Measurements from ENCODE around the gene GUCA2B. TPM values are rescaled to one million over a fixed set of nuclear protein-coding genes. Genes with fewer than 3 reads are reported as not detected.

Gene GUCA2B
- total RNA-seq, 3 donors from 2014 or later: 153 to 381 (median 176) TPM

- TF ChIP-seq CTCF (IDR thresholded peaks at IDR 0.05): no peak
- H3K9me3 ChIP-seq: no peaks in the 10 kb centered on the region
- H3K36me3 ChIP-seq (ENCODE audit: low read depth): no peaks in the 10 kb centered on the region
- no peak overlapping the region for H3K4me3 ChIP-seq
- DNase-seq (no peak), ATAC-seq (no peak)
- intact Hi-C loops (cut with DNase I, micrococcal nuclease): no loop called here
- H3K4me1 ChIP-seq (ENCODE audit: low read depth): peaks cover 9% of the 10 kb centered on the region
Measured at GRCh38 chr1:42142894-42143675, 10.1 kb upstream of the GUCA2B start.

GRCh38 chr1:42143896-42144710 lies 9.1 kb upstream of the GUCA2B start:
- Histone ChIP-seq H3K9me3 (no peaks in the 10 kb centered on the region), H3K4me3 (no peak overlapping the region), H3K36me3 (ENCODE audit: low read depth) (no peaks in the 10 kb centered on the region), H3K4me1 (ENCODE audit: low read depth) (peaks cover 9% of the 10 kb centered on the region)
- ATAC-seq (no peak), DNase-seq (no peak)
- TF ChIP-seq CTCF (IDR thresholded peaks at IDR 0.05): no peak
- intact Hi-C loops (cut with DNase I, micrococcal nuclease): no loop called here

- no peak for DNase-seq
Measured at GRCh38 chr1:42144711-42145388, 8.4 kb upstream of the GUCA2B start.

GRCh38 chr1:42145389-42145716 lies 7.9 kb upstream of the GUCA2B start:
- TF ChIP-seq CTCF (IDR thresholded peaks at IDR 0.05): no peak
- intact Hi-C loops (cut with DNase I, micrococcal nuclease): no loop called here
- peaks cover 9% of the 10 kb centered on the region for H3K4me1 ChIP-seq (ENCODE audit: low read depth)
- no peaks in the 10 kb centered on the region for H3K36me3 ChIP-seq (ENCODE audit: low read depth)
- no peak overlapping the region for H3K4me3 ChIP-seq
- DNase-seq (no peak), ATAC-seq (no peak)
- no peaks in the 10 kb centered on the region for H3K9me3 ChIP-seq

More at GRCh38 chr1:42144711-42145388, 8.4 kb upstream of the GUCA2B start:
- intact Hi-C loops (cut with DNase I, micrococcal nuclease): no loop called here
- ATAC-seq: no peak
- peaks cover 9% of the 10 kb centered on the region for H3K4me1 ChIP-seq (ENCODE audit: low read depth)
- H3K36me3 ChIP-seq (ENCODE audit: low read depth): no peaks in the 10 kb centered on the region
- TF ChIP-seq CTCF (IDR thresholded peaks at IDR 0.05): no peak
- no peaks in the 10 kb centered on the region for H3K9me3 ChIP-seq
- no peak overlapping the region for H3K4me3 ChIP-seq

GRCh38 chr1:42145764-42146625 lies 7.2 kb upstream of the GUCA2B start:
- H3K4me3 ChIP-seq: no peak overlapping the region
- H3K36me3 ChIP-seq (ENCODE audit: low read depth): no peaks in the 10 kb centered on the region
- ATAC-seq: no peak
- H3K4me1 ChIP-seq (ENCODE audit: low read depth): peaks cover 9% of the 10 kb centered on the region
- intact Hi-C loops (cut with DNase I, micrococcal nuclease): no loop called here
- DNase-seq: peak in 1 of 3 donors; percentile 30
- TF ChIP-seq CTCF (IDR thresholded peaks at IDR 0.05): no peak
- no peaks in the 10 kb centered on the region for H3K9me3 ChIP-seq
